H1 (cell line): ENCODE results near the gene WDR33. TPM values are rescaled to one million over a fixed set of nuclear protein-coding genes. Genes with fewer than 3 reads are reported as not detected.

Source experiments
- POU5F1 ChIP-seq: IDR thresholded peaks from 2 replicates; pipeline ENCODE4 v1.6.1; 2011; ENCODE audit warnings: low read depth, mild to moderate bottlenecking, low read length, moderate library complexity
- RBBP5 ChIP-seq: IDR thresholded peaks from 2 replicates; pipeline ENCODE4 v1.7.1; 2012; ENCODE audit warnings: low read depth, mild to moderate bottlenecking, inconsistent platforms, low read length, moderate library complexity, borderline replicate concordance
- RNF2 ChIP-seq: fragments of 200-900, 300-1000 bp; sonication (generic); IDR thresholded peaks from 2 replicates; pipeline ENCODE4 v1.7.1; 2016; ENCODE audit warnings: borderline replicate concordance, low read depth, mild to moderate bottlenecking, antibody characterized with exemption, low read length; ENCODE audit not compliant: poor library complexity, severe bottlenecking; ENCODE audit errors: missing control alignments
- TAF1 ChIP-seq: IDR thresholded peaks from 2 replicates; pipeline ENCODE4 v1.6.1; 2011; ENCODE audit warnings: mild to moderate bottlenecking, low read depth, low read length
- polyA plus RNA-seq, 7 experiments: library from polyadenylated mRNA; depleted of rRNA in 3 of 7; stranded (reverse) in 5 of 7; unstranded in 2 of 7; fragments of >200 nt in 5 of 7; fragments of 200-250 nt in 2 of 7; gene quantifications; 1 replicate in 5 of 7; 2 replicates in 1 of 7; 4 replicates in 1 of 7; pipeline versions ENCODE4 v1.2.1 to v1.2.3, GENCODE V29; 2011 to 2013; ENCODE audit warnings: missing spikeins in 2 of 7, mixed read lengths in 2 of 7
- total RNA-seq: library from RNA; stranded (reverse); fragmentation: NEBNext Ultra II Directional; extraction: Animal tissue kit (Norgen Biotek cat#: 25700); gene quantifications from 2 replicates; pipeline ENCODE4 v1.2.1, GENCODE V29; 2021

WDR33 gene
- total and polyA plus RNA-seq, 2 of the 8 experiments (the other 6 are each of a cell fraction or from before 2014, with no cell fraction given) = 18.1 to 82.7 TPM

- no peak; the same call in 1 of the 2 replicates for TF ChIP-seq RBBP5
- TF ChIP-seq TAF1 = peak; percentile 36
- TF ChIP-seq POU5F1 = no peak
- no peak for TF ChIP-seq RNF2
Measured at GRCh38 chr2:127701651-127702394, 109.1 kb downstream of the WDR33 start (continued).
